GM21390 (cell line): ENCODE measurements around the gene NCKAP5L.
"Not testable (repeated sequence)": the region's sequence is repeated elsewhere in the genome, so short reads cannot be mapped to it uniquely, and the experiment has no call there.

Experiments
- ATAC-seq: cut with Tn5 transposase; IDR thresholded peaks from one replicate; pipeline ENCODE4 v1.9.1; 2021; ENCODE audit not compliant: unreplicated experiment

Gene NCKAP5L

GRCh38 chr12:49866859-49867569 is 38.8 kb upstream of the NCKAP5L start:
- no peak for ATAC-seq

GRCh38 chr12:49865782-49866135 is 37.5 kb upstream of the NCKAP5L start:
- ATAC-seq, result no peak

GRCh38 chr12:49865109-49865781 is 37.0 kb upstream of the NCKAP5L start:
- no peak for ATAC-seq

DNA sequence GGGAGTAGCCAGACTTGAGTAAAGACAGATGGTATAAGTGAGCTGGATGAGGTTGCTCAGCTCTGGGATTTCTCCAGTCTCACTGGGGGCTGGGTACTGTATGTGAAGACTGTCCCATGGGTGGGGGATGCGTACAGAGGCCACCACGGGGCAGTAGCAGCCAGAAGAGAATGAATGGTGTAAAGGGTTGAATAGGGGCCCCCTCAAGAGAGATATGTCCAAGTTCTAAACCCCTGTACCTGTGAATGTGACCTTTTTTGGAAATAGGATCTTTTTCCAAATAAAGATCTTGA is 36.5 kb upstream of the NCKAP5L start:
- ATAC-seq, result no peak

DNA sequence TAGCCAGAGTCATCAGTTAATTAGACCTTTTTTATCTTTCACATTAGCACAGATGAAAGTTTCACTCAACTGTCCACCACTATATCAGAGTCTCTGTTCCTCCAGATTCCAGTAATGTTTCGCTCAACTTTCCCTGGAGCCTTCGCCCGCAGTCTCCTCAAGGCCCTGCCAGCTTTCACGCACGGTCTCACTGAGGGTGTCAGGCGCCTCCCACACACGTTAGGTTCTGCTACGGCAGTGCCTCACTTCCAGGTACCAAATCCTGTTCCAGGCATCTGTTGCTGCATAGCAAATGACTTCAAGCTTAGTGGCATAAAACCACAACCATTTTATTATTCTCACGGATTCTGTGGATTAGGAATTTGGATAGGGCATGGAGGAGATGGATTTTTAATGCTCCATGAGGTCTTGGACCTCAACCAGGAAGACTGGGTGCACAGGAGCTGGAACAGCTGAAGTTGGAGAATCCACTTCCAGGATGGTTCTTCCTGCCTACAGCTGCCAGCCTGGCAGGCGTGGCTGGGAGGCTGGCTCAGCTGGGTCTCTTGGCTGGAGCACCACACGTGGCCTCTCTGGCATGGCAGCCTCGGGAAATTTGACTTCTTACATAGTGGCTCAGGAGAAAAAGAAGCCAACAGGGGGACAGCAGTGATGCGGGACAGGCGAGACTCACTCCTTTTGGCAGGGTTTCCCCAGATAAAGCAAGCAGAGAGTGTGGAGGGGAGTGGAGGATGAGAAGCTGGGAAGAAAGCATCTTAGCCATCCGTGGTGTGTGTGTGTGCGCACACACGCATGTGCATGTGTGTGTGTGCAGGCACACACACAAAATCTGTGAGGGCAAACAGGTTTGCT is 36.0 kb upstream of the NCKAP5L start:
- no peak for ATAC-seq

DNA sequence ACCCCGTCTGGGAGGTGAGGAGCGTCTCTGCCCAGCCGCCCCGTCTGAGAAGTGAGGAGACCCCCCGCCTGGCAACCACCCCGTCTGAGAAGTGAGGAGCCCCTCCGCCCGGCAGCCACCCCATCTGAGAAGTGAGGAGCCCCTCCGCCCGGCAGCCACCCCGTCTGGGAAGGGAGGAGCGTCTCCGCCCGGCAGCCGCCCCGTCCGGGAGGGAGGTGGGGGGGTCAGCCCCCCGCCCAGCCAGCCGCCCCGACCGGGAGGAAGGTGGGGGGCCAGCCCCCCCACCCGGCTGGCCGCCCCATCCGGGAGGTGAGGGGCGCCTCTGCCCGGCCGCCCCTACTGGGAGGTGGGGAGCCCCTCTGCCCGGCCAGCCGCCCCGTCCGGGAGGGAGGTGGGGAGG is 32.7 kb upstream of the NCKAP5L start:
- ATAC-seq, result not testable (repeated sequence)

GRCh38 chr12:49855890-49856289 is 27.7 kb upstream of the NCKAP5L start:
- not testable (repeated sequence) for ATAC-seq

GRCh38 chr12:49854976-49855375 is 26.8 kb upstream of the NCKAP5L start:
- no peak for ATAC-seq

DNA sequence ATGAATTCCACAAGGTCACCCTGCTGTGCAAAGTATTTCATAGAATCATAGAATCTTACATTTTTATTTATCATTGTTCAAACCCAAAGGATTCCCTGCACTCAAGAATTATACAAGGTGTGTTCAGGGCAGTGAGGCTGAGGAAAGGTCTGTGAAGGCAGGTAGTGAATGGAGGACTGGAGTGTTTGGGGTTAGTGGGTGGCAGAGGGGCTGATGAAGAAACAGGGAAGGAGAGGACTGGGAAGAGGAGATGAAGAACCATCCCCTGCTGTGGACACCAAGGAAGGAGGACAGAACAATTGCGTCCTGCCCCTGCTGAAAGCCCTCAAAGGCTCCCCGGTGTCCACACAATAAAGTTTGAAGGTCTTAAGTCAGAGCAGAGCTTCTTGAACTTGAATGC is 25.5 kb upstream of the NCKAP5L start:
- ATAC-seq, result no peak

GRCh38 chr12:49847161-49847560 is 18.9 kb upstream of the NCKAP5L start:
- ATAC-seq, result no peak

DNA sequence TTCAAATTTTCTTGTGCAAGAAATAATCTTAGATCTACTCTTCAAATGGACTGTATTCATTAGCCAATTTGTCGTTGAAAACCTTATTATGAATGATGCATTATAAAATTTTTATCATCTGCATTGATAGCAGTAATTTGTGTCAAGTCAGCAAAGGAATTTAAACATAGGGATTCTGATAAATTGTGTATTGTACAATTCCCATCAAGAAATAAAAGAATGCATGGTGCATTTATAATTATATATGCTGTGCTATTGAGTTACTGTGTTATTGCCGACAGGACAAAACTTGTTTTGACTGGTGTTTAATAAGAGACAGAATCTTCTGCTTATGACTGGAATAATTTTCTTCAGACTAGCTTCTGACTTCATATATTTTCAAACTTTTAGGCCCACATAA is 17.8 kb upstream of the NCKAP5L start:
- ATAC-seq, result no peak

- no peak for ATAC-seq
Measured at GRCh38 chr12:49843876-49844437, 15.7 kb upstream of the NCKAP5L start.

DNA sequence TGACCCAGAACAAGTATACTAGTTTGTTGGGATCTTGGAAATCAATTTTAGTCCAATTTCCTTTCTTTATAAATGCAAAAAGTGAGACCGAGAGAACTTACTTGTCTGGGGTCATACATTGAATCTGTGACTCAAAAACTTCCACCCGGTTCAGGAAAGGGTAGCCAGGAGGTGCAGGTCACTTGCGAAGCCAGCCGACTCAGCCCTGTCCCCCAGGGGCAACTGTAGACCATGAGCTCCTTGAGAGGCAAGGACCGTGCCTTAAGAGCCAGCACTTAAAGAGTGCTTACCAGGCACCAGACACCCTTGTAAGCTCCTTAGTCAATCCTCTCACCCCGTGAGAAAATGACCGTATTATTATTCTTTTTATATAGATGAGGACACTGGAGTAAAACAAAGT is 15.2 kb upstream of the NCKAP5L start:
- ATAC-seq, result no peak

- peak; percentile 87 for ATAC-seq
Measured at GRCh38 chr12:49842519-49843352, 14.5 kb upstream of the NCKAP5L start, which contains the start of gene BCDIN3D. Gene BCDIN3D, minus strand, starts transcription at chr12:49843106. Its CDS starts 19 bp downstream, at chr12:49843087.

DNA sequence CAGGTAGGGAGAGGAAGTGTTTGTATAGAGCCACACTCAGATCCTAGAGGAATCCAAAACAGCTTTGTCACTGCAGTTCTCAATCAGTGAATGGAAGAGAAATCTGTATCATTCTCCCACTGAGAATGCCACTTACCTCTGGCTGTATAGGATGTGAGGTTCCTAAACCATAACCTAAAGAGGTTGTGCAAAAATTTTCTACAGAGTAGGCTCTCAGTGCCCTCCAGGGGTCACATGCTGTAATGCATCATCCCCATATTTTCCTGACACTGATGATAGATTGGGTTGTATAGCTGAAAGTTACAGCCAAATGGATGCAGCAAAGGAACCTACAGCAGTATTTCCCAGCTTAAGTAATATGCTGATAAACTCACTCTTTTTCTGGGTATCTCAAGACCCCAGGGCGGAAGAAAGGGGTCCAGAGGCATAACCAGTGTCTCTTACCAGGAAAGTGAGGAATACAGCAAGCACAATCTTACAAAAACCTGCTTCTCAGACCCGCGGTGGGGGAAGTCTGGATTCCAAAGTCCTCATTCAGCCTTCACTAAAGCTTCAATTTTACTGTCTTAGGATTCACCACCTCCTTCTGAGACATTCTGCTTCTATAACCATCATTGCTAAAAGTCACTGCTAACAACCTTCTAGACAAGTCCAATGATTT is 10.9 kb upstream of the NCKAP5L start:
- no peak for ATAC-seq

DNA sequence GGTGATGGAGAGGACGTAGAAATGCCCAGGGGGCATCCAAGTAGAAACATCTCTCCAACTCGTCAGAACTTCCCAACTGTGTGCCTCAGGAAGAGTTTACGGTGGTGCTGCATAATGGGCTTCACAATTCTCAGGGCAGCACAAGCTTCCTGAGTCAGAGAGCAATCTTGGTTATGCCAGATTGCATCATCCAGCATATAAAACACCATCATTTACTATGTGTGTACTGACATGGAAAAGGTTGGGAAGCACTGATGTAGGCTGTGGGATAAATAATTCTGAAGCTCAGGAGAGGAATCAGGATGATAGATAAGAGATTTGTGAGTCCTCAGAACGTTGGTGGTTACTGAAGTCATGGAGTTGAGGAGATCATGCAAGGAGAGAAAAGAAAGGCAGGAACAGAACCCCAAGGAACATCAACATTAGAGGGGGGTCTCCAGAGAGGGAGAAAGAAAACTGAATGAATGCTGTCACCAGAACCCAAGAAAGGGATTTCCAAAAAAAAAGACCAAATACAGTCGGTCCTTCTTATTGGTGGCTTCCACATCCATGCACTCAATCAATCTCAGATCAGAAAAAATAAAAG is 4.7 kb upstream of the NCKAP5L start:
- no peak for ATAC-seq

DNA sequence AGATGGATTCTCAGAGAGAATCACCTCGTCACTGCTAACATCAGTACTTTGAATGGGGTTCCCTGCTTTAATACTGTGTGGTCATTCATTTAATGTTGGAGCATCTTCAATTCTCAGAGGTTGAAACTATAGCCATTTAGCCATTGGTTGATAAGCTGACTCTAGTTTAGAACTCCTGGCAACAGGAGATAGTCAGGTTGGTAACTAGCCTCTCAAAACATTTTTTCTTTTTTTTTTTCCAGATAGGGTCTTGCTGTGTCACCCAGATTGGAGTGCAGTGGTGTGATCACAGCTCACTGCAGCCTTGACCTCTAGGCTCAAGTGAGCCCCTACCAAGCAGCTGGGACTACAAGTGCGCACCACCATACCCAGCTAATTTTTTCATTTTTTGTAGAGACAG is 3.5 kb upstream of the NCKAP5L start:
- no peak for ATAC-seq

GRCh38 chr12:49827401-49828099 is 663 bp downstream of the NCKAP5L start:
- ATAC-seq, result no peak

- ATAC-seq, result no peak
Measured at GRCh38 chr12:49827051-49827400, 1.2 kb downstream of the NCKAP5L start.
